K562 (cell line): ENCODE results near the gene CFAP92. TPM values are rescaled to one million over a fixed set of nuclear protein-coding genes. Genes with fewer than 3 reads are reported as not detected.

Source experiments
- ARNT ChIP-seq, 2 experiments: fragments of 450-650 bp; IDR thresholded peaks; 2 replicates each; pipeline ENCODE4 v1.6.1; 2016; ENCODE audit warnings: mild to moderate bottlenecking in 1 of 2
- C11orf30 ChIP-seq: fragments of 450-650 bp; IDR thresholded peaks from 2 replicates; pipeline ENCODE4 v1.6.1; 2016; ENCODE audit warnings: low read depth, mild to moderate bottlenecking
- CBFA2T2 ChIP-seq: fragments of 450-650 bp; conservative IDR thresholded peaks from 2 replicates; pipeline ENCODE4 v1.6.1; 2017; ENCODE audit warnings: mild to moderate bottlenecking
- CEBPG ChIP-seq, 3 experiments: fragments of 200-800 bp in 1 of 3; sonication (Bioruptor generic) in 1 of 3; sonication (generic) in 1 of 3; formaldehyde crosslinking in 1 of 3; IDR thresholded peaks in 2 of 3; conservative IDR thresholded peaks in 1 of 3; 2 replicates each; pipeline versions ENCODE4 v1.6.1 to v1.8.0; 2016 to 2022; ENCODE audit warnings: missing compliant biosample characterization in 2 of 3, missing genetic modification characterization in 2 of 3, mild to moderate bottlenecking in 1 of 3, missing genetic modification reagents in 1 of 3
- E2F5 ChIP-seq: sonication (generic); formaldehyde crosslinking; IDR thresholded peaks from 2 replicates; pipeline ENCODE4 v1.8.0; 2022; ENCODE audit warnings: mild to moderate bottlenecking, missing genetic modification reagents
- ELK1 ChIP-seq: sonication (generic); formaldehyde crosslinking; IDR thresholded peaks from 2 replicates; pipeline ENCODE4 v1.8.1; 2022; ENCODE audit warnings: missing genetic modification reagents
- EP400 ChIP-seq: fragments of 450-650 bp; IDR thresholded peaks from 2 replicates; pipeline ENCODE4 v1.6.1; 2017; ENCODE audit warnings: antibody characterized with exemption, mild to moderate bottlenecking, moderate library complexity
- GMEB1 ChIP-seq: fragments of 250-450 bp; sonication (Bioruptor Pico); IDR thresholded peaks from 2 replicates; pipeline ENCODE4 v1.4.0; 2020; ENCODE audit warnings: mild to moderate bottlenecking
- GTF2B ChIP-seq: IDR thresholded peaks from 2 replicates; pipeline ENCODE4 v1.6.1; 2011; ENCODE audit not compliant: insufficient read length; ENCODE audit errors: extremely low read depth
- GTF2E2 ChIP-seq: fragments of 200-800 bp; sonication (Bioruptor generic); IDR thresholded peaks from 2 replicates; pipeline ENCODE4 v1.6.1; 2016; ENCODE audit warnings: missing genetic modification characterization, missing compliant biosample characterization
- KDM1A ChIP-seq, 2 experiments: fragments of 450-650 bp; IDR thresholded peaks; 2 replicates each; pipeline ENCODE4 v1.6.1; 2016; ENCODE audit warnings: mild to moderate bottlenecking in 2 of 2
- MBD2 ChIP-seq: sonication (generic); IDR thresholded peaks from 2 replicates; pipeline ENCODE4 v1.6.1; 2016; ENCODE audit warnings: low read depth, borderline replicate concordance
- MED1 ChIP-seq: sonication (generic); formaldehyde crosslinking; IDR thresholded peaks from 2 replicates; pipeline ENCODE4 v1.8.1; 2023; ENCODE audit warnings: missing genetic modification reagents, borderline replicate concordance
- MYBL2 ChIP-seq, 2 experiments: fragments of 450-650 bp in 1 of 2; sonication (generic) in 1 of 2; formaldehyde crosslinking in 1 of 2; IDR thresholded peaks; 2 replicates each; pipeline versions ENCODE4 v1.6.1 to v1.8.1; 2017 to 2022; ENCODE audit warnings: borderline replicate concordance in 1 of 2, inconsistent platforms in 1 of 2, low read depth in 1 of 2, mild to moderate bottlenecking in 1 of 2, missing genetic modification reagents in 1 of 2, moderate library complexity in 1 of 2
- NBN ChIP-seq: fragments of 450-650 bp; IDR thresholded peaks from 2 replicates; pipeline ENCODE4 v1.6.1; 2016; ENCODE audit warnings: low read depth, mild to moderate bottlenecking
- NCOR1 ChIP-seq: fragments of 450-650 bp; IDR thresholded peaks from 2 replicates; pipeline ENCODE4 v1.6.1; 2016; ENCODE audit warnings: mild to moderate bottlenecking, moderate library complexity
- NELFE ChIP-seq: IDR thresholded peaks from 2 replicates; pipeline ENCODE4 v1.6.1; 2011; ENCODE audit warnings: mild to moderate bottlenecking; ENCODE audit not compliant: insufficient read depth, insufficient read length
- SAFB2 ChIP-seq: fragments of 200-400 bp; formaldehyde crosslinking; IDR thresholded peaks from 2 replicates; pipeline ENCODE4 v1.6.1; 2018; ENCODE audit warnings: borderline replicate concordance, low read length, low read depth, moderate library complexity; ENCODE audit not compliant: severe bottlenecking
- SOX6 ChIP-seq: fragments of 450-650 bp; IDR thresholded peaks from 2 replicates; pipeline ENCODE4 v1.6.1; 2014; ENCODE audit warnings: mild to moderate bottlenecking
- TBP ChIP-seq: optimal IDR thresholded peaks from 2 replicates; pipeline ENCODE3; 2011; ENCODE audit warnings: low read depth, low read length, improper control_type of control experiment
- THRAP3 ChIP-seq: fragments of 450-650 bp; IDR thresholded peaks from 2 replicates; pipeline ENCODE4 v1.6.1; 2016; ENCODE audit warnings: mild to moderate bottlenecking, inconsistent platforms, borderline replicate concordance
- ZBTB17 ChIP-seq: fragments of 450-650 bp; formaldehyde crosslinking; IDR thresholded peaks from 2 replicates; pipeline ENCODE4 v1.4.0; 2020; ENCODE audit warnings: mild to moderate bottlenecking
- ZFX ChIP-seq: sonication (generic); formaldehyde crosslinking; IDR thresholded peaks from 2 replicates; pipeline ENCODE4 v1.8.0; 2022; ENCODE audit warnings: mild to moderate bottlenecking, missing genetic modification reagents, moderate library complexity
- ZNF589 ChIP-seq: fragments of 200-800 bp; sonication (Bioruptor generic); IDR thresholded peaks from 2 replicates; pipeline ENCODE4 v1.6.1; 2016; ENCODE audit warnings: low read depth, missing genetic modification characterization, missing compliant biosample characterization
- polyA plus RNA-seq, 8 experiments: library from polyadenylated mRNA; depleted of rRNA in 4 of 8; stranded (reverse) in 5 of 8; unstranded in 3 of 8; fragments of >200 nt; fragmentation: Nextera tagmentation in 2 of 8; fragmentation: Illumina TruSeq in 1 of 8; extraction: Ambion mirVana in 2 of 8; extraction: Trizol in 1 of 8; gene quantifications; 2 replicates each; pipeline versions ENCODE4 v1.2.1 to v1.2.3, GENCODE V29; 2011 to 2014; ENCODE audit warnings: inconsistent platforms in 1 of 8, missing spikeins in 1 of 8
- total RNA-seq, 7 experiments: library from RNA; depleted of rRNA in 6 of 7; stranded (reverse); fragments of >200 nt in 6 of 7; fragmentation: Illumina TruSeq in 2 of 7; extraction: Trizol in 2 of 7; gene quantifications; 2 replicates each; pipeline versions ENCODE4 v1.2.1 to v1.2.3, GENCODE V29; 2011 to 2021; ENCODE audit warnings: low replicate concordance in 1 of 7

Gene CFAP92
- total and polyA plus RNA-seq, 9 of the 15 experiments (the other 6 are each of a cell fraction or from before 2014, with no cell fraction given), result 0.06 to 0.62 (median 0.36) TPM

- TF ChIP-seq EP400, result peak; percentile 92
- TF ChIP-seq CBFA2T2, result peak; percentile 72
- no peak for TF ChIP-seq MED1 (CRISPR knock-in tag)
- TF ChIP-seq ARNT (IDR thresholded peaks at IDR 0.05), result no peak
- TF ChIP-seq THRAP3, result no peak
- TF ChIP-seq MYBL2 (IDR thresholded peaks at IDR 0.05; ENCODE audit: low read depth), result no peak
- TF ChIP-seq MYBL2 (CRISPR knock-in tag; IDR thresholded peaks at IDR 0.05; ENCODE audit: borderline replicate concordance), result no peak
- TF ChIP-seq ELK1 (CRISPR knock-in tag), result no peak
- no peak; the same call in 1 of the 2 replicates for TF ChIP-seq NCOR1
- TF ChIP-seq GTF2E2, result peak; percentile 16; the same call in 1 of the 2 replicates
- TF ChIP-seq E2F5 (CRISPR knock-in tag), result peak; percentile 78; the same call in 1 of the 2 replicates
- TF ChIP-seq CEBPG (CRISPR knock-in tag; IDR thresholded peaks at IDR 0.05), result peak; percentile 57; the same call in 1 of the 2 replicates
- TF ChIP-seq CEBPG (tag; conservative IDR thresholded peaks at IDR 0.05 in 1 of 2, IDR thresholded peaks at IDR 0.05 in 1 of 2), result no peak
- TF ChIP-seq C11orf30, result peak; percentile 94
- TF ChIP-seq NBN, result peak; percentile 99
- peak; percentile 77 for TF ChIP-seq TBP
- peak; percentile 72 for TF ChIP-seq MBD2
- peak; percentile 86 for TF ChIP-seq ZNF589 (CRISPR knock-in tag)
- no peak for TF ChIP-seq GTF2B
- no peak for TF ChIP-seq SAFB2
- TF ChIP-seq GMEB1 (CRISPR knock-in tag), result peak; percentile 83
- TF ChIP-seq KDM1A (IDR thresholded peaks at IDR 0.05), result no peak
- no peak for TF ChIP-seq NELFE
- TF ChIP-seq ZFX, result peak; percentile 98
- TF ChIP-seq SOX6, result peak; percentile 61; the same call in 1 of the 2 replicates
- no peak for TF ChIP-seq ZBTB17
These were observed 114.5 kb downstream of the CFAP92 start, which contains the start of gene ACAD9 (continued) for GRCh38 chr3:128879125-128879969.
